ENCODE measurements around the gene AMMECR1.

DNA sequence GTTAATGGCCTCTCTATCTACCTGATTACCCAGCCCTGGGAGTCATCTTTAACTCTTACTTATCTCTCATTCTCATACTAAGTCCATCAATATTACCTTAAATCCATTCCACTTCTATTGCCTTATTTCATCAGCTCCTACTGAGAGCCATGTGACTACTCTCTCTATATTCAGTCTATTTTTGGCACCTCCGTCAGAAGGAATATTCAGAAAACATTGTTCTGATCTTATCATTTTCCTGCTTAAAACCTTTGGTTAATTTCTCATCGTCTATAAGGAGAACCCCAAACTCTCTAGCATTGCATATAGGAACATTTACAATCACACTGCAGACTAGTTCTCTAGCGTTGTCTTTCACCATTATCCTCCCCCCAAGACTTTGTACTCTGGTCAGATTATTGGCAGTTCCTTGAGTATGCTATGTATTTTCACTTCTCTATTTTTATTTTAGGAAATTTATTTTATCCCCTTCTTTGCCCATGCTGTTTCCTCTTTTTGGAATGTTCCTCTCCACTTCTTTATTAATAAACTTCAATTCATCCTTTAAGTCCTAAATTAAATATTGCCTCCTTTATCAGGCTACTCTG, 13.7 kb upstream of the AMMECR1 start:
- no peak for TF ChIP-seq EZH2 (IDR thresholded peaks at IDR 0.05; ENCODE audit: insufficient read depth, poor library complexity, severe bottlenecking)
- no peak for TF ChIP-seq EZH2phosphoT487 (IDR thresholded peaks at IDR 0.05; ENCODE audit: insufficient read depth, low read depth)

Data from GM23248 (cell line).